GM19372 (cell line): Measurements from ENCODE around the gene ITIH4.

Experiments used
- ATAC-seq: cut with Tn5 transposase; IDR thresholded peaks from one replicate; pipeline ENCODE4 v1.9.1; 2021; ENCODE audit warnings: mild to moderate bottlenecking, low read depth, moderate library complexity; ENCODE audit not compliant: unreplicated experiment

ITIH4 gene

GRCh38 chr3:52773361-52774065 lies 57.0 kb downstream of the ITIH4 start:
- no peak for ATAC-seq

GRCh38 chr3:52771702-52772101 lies 58.8 kb downstream of the ITIH4 start:
- no peak for ATAC-seq

- no peak for ATAC-seq
Observed at GRCh38 chr3:52771334-52771681, 59.2 kb downstream of the ITIH4 start.

GRCh38 chr3:52770496-52771333 lies 59.8 kb downstream of the ITIH4 start, which contains the start of gene NEK4:
Gene NEK4, minus strand, starts transcription at chr3:52770940. Its CDS starts 194 bp downstream, at chr3:52770746.
- peak; percentile 97 for ATAC-seq

- ATAC-seq = no peak
Observed at GRCh38 chr3:52769786-52770455, 60.6 kb downstream of the ITIH4 start.

GRCh38 chr3:52763466-52763865 lies 67.0 kb downstream of the ITIH4 start:
- ATAC-seq = no peak
